Nephron progenitor cell (in vitro differentiated cells): ENCODE measurements around the gene MEOX2.

Source experiments
- DNase-seq: peaks from one replicate; pipeline ENCODE4 v3.0.0; 2021
- H3K27ac Mint-ChIP-seq: 2 replicates; pipeline ENCODE4 v1.8.0; 2021; ENCODE audit warnings: mild to moderate bottlenecking, moderate library complexity, mixed read lengths
- H3K27me3 Mint-ChIP-seq: 2 replicates; pipeline ENCODE4 v1.8.0; 2021; ENCODE audit warnings: mild to moderate bottlenecking, low read depth, mixed read lengths; ENCODE audit not compliant: poor library complexity
- H3K36me3 Mint-ChIP-seq: 2 replicates; pipeline ENCODE4 v1.8.0; 2021; ENCODE audit warnings: low read depth, mixed read lengths
- H3K4me1 Mint-ChIP-seq: 2 replicates; pipeline ENCODE4 v1.8.0; 2021; ENCODE audit warnings: mixed read lengths
- H3K4me3 Mint-ChIP-seq: 2 replicates; pipeline ENCODE4 v1.8.0; 2021; ENCODE audit warnings: mild to moderate bottlenecking, moderate library complexity, mixed read lengths
- H3K9me3 Mint-ChIP-seq: 2 replicates; pipeline ENCODE4 v1.8.0; 2021; ENCODE audit warnings: mild to moderate bottlenecking, moderate library complexity, mixed read lengths
- CTCF ChIP-seq: fragments of 200-600 bp; sonication (generic); IDR thresholded peaks from 2 replicates; pipeline ENCODE4 v1.5.0; 2021; ENCODE audit warnings: antibody characterized with exemption

The MEOX2 gene

DNA sequence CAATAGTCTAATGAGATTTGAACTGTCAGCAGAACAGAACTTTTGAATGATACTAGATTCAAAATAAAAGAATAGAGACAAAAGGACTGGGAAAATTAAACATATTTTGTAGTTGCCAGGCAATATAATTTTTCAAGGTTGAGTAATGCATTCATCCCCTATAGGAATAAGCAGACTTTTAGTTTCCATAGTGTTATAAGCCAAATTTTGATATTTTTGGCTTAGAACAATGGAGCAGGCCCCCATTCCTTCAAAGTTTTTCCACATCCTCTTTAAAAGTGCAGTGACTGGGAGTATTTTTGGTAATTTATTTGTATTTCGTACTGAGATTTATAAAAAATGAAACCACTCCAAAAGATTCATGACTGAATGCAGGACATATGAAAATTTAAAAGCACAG lies 24.0 kb downstream of the MEOX2 start:
- no peak for TF ChIP-seq CTCF
- Mint-ChIP-seq H3K27me3 (no peaks in the 10 kb centered on the region), H3K27ac (no peak overlapping the region), H3K36me3 (no peaks in the 10 kb centered on the region), H3K9me3 (no peaks in the 10 kb centered on the region), H3K4me1 (peaks cover 6% of the 10 kb centered on the region), H3K4me3 (no peak overlapping the region)
- DNase-seq: no peak

- no peaks in the 10 kb centered on the region for H3K4me1 Mint-ChIP-seq
- no peak overlapping the region for H3K4me3 Mint-ChIP-seq
- TF ChIP-seq CTCF: no peak
- DNase-seq: no peak
- peaks cover 3% of the 10 kb centered on the region for H3K27me3 Mint-ChIP-seq
- peak overlapping the region; percentile 47 for H3K27ac Mint-ChIP-seq
- H3K36me3 Mint-ChIP-seq: no peaks in the 10 kb centered on the region
- H3K9me3 Mint-ChIP-seq: no peaks in the 10 kb centered on the region
Measured at GRCh38 chr7:15658247-15658646, 28.2 kb downstream of the MEOX2 start.

DNA sequence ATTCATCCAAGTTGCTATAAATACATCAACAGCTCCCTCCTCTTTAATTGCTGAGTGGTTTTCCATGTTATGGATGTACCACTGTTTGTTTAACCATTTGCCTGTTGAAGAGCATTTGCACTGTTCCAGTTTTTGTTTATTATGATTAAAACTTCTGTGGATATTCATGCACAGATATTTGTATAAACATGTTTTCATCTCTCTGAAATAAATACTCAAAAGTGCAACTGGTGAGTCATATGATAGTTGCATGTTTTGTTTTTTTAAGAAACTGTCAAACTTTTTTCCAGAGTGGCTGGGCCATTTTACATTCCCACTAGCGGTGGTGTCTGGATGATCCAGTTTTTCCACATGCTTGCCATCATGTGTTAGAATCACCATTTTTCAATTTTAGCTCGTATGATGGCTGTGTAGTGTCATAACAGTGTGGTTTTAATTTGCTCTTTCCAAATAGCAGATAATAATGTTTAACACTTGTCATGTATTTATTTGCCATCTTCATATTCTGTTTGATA lies 33.6 kb downstream of the MEOX2 start:
- no peak overlapping the region for H3K4me3 Mint-ChIP-seq
- DNase-seq: no peak
- no peaks in the 10 kb centered on the region for H3K36me3 Mint-ChIP-seq
- peaks cover 3% of the 10 kb centered on the region for H3K27me3 Mint-ChIP-seq
- H3K9me3 Mint-ChIP-seq: no peaks in the 10 kb centered on the region
- peaks cover 11% of the 10 kb centered on the region for H3K4me1 Mint-ChIP-seq
- TF ChIP-seq CTCF: no peak
- no peak overlapping the region for H3K27ac Mint-ChIP-seq

- peaks cover 3% of the 10 kb centered on the region for H3K27me3 Mint-ChIP-seq
- H3K36me3 Mint-ChIP-seq: no peaks in the 10 kb centered on the region
- H3K9me3 Mint-ChIP-seq: no peaks in the 10 kb centered on the region
- TF ChIP-seq CTCF: no peak
- no peak for DNase-seq
- no peak overlapping the region for H3K27ac Mint-ChIP-seq
- no peak overlapping the region for H3K4me3 Mint-ChIP-seq
- peaks cover 11% of the 10 kb centered on the region for H3K4me1 Mint-ChIP-seq
Measured at GRCh38 chr7:15651693-15652092, 34.8 kb downstream of the MEOX2 start.

DNA sequence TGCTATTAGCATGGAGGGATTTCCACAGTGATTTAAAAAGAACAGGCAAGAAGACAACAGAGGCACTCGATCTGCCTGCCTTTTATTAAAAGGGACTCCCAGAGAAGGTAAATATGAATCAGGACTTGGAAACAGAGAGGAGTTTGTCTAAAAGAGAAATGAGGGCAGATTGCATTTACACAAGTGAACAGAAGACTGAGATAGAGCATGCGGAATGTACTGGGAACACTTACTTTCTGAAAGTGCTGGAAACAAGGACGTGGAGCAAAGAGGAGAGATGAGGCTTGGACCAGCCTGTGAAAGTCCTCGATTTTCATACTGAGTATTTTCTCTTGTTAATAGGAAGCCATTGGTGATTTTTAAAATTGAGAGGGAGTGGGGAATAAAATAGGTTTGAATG lies 35.7 kb downstream of the MEOX2 start:
- H3K27me3 Mint-ChIP-seq: no peaks in the 10 kb centered on the region
- DNase-seq: no peak
- no peak overlapping the region for H3K4me3 Mint-ChIP-seq
- TF ChIP-seq CTCF: no peak
- H3K36me3 Mint-ChIP-seq: no peaks in the 10 kb centered on the region
- H3K9me3 Mint-ChIP-seq: no peaks in the 10 kb centered on the region
- peaks cover 11% of the 10 kb centered on the region for H3K4me1 Mint-ChIP-seq
- no peak overlapping the region for H3K27ac Mint-ChIP-seq

DNA sequence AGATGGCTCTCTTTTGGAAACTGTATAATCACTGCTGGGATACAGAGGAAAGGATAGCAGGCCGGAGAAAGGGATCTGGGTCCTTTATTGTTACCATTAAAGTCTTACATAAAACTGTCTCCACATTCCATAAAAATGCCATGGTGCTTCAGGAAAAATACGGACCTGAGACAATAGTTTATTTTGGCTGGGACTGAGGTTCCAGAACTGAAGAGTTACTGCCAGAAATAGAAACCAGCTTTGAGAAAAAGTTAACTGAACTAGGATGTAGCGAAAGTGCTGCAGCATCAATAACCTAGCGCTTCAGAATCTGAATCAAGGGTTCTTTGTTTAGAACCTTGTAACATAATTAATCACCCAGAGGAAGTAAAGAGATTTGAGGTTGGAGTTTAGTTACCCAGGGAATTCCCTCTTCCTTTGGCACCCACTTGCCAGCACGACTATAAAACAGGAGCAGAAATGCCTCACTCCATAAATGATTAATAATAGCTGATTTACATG lies 38.0 kb downstream of the MEOX2 start:
- Mint-ChIP-seq H3K4me1 (peaks cover 16% of the 10 kb centered on the region), H3K4me3 (no peak overlapping the region), H3K9me3 (no peaks in the 10 kb centered on the region), H3K27me3 (no peaks in the 10 kb centered on the region), H3K36me3 (no peaks in the 10 kb centered on the region), H3K27ac (peak overlapping the region; percentile 89)
- no peak for TF ChIP-seq CTCF
- DNase-seq: no peak
